HG02571 (cell line): ENCODE data around the gene DISC1.
"Not testable (repeated sequence)": the region's sequence is repeated elsewhere in the genome, so short reads cannot be mapped to it uniquely, and the experiment has no call there.

Source experiments
- ATAC-seq: cut with Tn5 transposase; IDR thresholded peaks from one replicate; pipeline ENCODE4 v1.9.1; 2021; ENCODE audit warnings: mild to moderate bottlenecking, moderate library complexity; ENCODE audit not compliant: unreplicated experiment

DISC1 gene

GRCh38 chr1:231943084-231943483, 316.5 kb downstream of the DISC1 start:
- no peak for ATAC-seq

- ATAC-seq, result not testable (repeated sequence)
Observed at GRCh38 chr1:231948102-231948501, 321.5 kb downstream of the DISC1 start.

GRCh38 chr1:231949277-231950091, 322.9 kb downstream of the DISC1 start:
- no peak for ATAC-seq

DNA sequence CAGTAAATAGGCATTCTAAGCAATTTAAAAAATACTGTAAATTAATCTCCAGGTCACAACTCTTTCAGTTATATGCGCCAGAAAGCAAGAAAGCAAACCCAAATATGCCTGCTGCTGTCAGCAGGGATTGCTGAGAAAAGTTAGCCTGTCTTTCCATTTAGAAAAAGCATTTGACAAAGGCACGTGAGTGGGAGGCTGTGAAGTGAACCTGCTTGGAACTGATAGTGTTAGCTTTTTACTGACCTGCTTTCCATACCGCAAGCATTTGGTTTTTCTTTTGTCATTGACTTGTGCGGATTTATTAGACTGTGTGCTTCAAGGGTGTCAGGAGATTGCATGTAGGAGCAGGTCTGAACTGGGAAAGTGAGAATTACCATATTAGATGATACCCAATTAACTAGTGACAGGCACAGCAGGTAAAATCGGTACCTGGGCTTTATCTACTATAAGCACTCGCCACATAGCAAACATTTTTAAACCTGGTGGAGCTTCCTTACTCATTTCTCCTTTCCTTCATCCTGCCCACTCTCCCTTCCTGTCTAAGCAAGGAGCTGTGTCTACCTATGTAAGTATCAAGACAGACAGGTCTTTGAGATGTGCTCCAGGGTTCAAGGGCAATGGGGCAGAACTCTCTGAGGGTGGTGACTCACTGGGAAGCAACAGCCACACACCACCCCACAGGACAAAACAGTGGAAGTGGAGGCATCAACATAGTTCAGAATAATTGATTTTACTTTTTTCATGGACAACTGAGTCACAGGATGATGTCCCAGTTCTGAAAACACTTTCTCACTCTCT, 323.9 kb downstream of the DISC1 start:
- ATAC-seq, result no peak

- ATAC-seq, result no peak
Observed at GRCh38 chr1:231951374-231951773, 324.8 kb downstream of the DISC1 start.

- no peak for ATAC-seq
Observed at GRCh38 chr1:231952154-231952553, 325.6 kb downstream of the DISC1 start.

GRCh38 chr1:231953660-231954059, 327.1 kb downstream of the DISC1 start:
- ATAC-seq, result no peak

- no peak for ATAC-seq
Observed at GRCh38 chr1:231954751-231955150, 328.2 kb downstream of the DISC1 start.

DNA sequence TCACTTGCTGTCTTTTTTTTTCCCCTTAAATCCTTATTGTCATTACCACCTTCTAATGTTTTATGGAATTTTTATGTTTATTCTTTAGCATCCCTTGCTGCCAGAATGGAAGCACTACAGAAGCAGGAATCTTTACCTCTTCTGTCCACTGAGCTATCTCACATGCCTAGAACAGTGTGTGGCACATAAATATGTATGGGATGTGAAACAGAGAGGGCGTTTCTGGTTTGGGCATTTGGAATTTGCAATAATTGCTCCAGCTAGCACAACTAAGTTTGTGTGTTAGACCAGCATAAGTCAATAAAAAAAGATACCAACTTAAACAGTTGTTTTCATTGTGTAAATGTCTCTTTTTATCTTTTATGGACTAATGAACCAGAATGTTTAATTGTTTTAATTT, 330.8 kb downstream of the DISC1 start:
- no peak for ATAC-seq

DNA sequence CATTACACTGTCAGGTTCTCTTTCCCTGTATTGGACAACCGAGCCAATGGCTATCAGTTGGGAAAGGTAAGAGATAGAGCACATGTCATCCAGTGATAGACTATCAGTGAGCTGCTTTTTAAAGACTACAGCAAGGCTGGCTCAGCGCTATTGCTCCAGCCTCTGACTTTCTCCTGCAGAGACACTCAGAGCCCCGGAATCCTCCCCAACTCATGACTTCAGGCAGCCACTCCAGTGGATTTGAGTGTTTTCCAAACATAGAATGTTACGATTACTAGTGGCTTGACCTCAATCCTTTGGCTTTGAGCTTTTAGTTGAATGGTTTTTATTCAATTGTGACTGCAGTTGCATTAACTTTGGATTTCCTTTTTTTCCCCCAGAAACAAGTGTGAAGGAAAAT, 331.9 kb downstream of the DISC1 start:
- ATAC-seq, result no peak

- no peak for ATAC-seq
Observed at GRCh38 chr1:231959225-231959884, 332.8 kb downstream of the DISC1 start.

GRCh38 chr1:231961801-231962200, 335.2 kb downstream of the DISC1 start:
- not testable (repeated sequence) for ATAC-seq

- no peak for ATAC-seq
Observed at GRCh38 chr1:231962636-231963035, 336.0 kb downstream of the DISC1 start.

DNA sequence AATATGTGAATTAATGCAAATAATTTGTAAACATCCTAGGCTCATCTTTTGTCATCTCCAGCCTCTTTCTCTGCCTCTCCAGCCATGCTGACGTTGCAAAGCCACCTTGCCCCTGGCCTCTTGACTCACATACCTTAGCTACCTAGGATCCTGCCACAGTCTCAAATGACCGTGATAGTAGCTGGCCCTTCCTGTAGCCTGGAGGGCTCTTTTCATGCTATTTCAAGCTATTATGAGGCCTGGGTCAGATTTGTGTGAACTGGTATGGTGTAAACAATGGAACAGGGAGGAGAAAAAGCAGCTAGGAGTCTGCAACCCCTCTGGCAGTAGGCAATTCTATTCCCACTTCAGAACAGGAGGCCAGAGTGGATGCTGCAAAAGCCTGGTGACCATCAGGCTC, 337.7 kb downstream of the DISC1 start:
- ATAC-seq, result no peak

DNA sequence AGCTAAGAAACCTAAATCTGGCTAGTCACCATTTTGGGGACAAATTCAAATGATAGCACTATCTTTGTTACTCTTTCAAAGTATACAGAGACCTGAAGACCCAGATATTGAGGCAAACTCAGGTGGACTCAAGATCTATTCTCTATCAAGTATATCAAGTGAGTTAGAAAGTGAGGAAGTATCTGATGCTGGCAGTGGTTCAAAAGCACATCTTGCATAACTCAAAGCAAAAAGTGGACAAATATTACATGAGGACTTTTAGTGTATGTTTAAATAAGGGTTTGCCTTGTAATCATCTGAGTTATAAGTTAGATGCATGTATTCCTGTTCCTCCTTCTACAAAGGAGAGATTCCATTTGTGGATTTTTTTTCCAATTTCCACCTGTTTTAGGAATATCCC, 338.4 kb downstream of the DISC1 start:
- ATAC-seq, result no peak

DNA sequence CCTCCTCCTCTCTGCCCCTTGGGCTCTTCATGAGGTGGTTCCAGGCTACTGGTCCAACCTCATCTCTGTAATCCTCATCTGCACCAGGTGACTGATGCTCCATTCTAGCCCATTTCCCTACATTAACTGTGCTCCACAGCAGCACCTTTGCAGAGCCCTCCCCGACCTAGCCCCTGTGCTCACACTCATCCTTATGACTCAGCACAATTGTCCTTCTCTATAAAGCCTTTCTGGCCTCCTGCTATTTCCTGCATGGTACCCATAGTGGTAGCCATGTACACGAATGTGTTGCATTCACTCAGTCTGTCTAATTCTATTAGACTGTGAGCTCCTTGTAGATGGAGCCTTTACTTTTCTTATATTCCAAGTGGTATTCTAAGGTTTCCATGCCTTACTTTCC, 339.0 kb downstream of the DISC1 start:
- ATAC-seq, result no peak

GRCh38 chr1:231966983-231967382, 340.4 kb downstream of the DISC1 start:
- ATAC-seq, result no peak

DNA sequence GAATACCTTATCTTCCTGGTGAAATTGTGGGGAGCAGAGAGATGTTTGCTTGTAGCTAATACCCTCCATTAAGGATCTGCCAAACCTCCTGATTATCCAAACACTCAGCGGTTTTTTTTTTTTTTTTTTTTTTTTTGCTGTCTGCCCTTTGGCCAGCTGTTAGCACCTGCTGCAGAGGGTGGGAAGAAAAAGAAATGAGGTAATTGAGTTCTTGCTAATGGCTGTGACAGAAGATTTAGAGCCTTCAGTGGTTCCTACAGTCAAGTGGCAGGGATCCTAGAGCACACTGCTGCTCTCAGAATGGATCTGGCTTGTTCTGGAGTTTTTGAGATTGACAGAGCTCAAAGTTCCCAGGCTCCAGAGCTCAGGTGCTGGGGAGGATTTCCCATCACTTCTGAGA, 342.5 kb downstream of the DISC1 start:
- ATAC-seq, result no peak

DNA sequence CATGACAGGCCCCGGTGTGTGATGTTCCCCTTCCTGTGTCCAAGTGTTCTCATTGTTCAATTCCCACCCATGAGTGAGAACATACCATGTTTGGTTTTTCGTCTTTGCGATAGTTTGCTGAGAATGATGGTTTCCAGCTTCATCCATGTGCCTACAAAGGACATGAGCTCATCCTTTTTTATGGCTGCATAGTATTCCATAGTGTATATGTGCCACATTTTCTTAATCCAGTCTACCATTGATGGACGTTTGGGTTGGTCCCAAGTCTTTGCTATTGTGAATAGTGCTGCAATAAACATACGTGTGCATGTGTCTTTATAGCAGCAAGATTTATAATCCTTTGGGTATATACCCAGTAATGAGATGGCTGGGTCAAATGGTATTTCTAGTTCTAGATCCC, 343.2 kb downstream of the DISC1 start:
- not testable (repeated sequence) for ATAC-seq

DNA sequence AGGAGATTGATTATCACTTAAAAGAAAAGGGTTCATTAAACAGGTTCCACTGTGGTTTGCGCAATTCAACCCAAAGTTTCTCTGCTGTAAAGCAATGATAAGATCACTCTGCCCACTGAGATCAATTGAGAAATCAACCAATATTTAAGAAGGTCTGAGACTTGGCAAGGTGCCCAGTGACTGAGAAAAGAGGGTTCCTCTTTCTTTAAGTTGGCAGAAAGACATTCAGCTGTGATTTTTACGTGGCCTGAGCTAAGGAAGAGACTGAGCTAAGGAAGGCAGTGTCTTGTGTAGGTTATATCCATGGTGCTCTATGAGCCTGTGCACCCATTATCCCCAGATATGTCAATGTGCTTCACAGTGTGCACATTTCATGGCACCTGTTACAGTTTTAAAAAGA, 344.1 kb downstream of the DISC1 start:
- no peak for ATAC-seq

GRCh38 chr1:231971397-231972110, 345.0 kb downstream of the DISC1 start:
- no peak for ATAC-seq
